HG03064 (cell line): ENCODE measurements around the gene DTYMK.
"Not testable (repeated sequence)": the region's sequence is repeated elsewhere in the genome, so short reads cannot be mapped to it uniquely, and the experiment has no call there.

Experiments used
- ATAC-seq: cut with Tn5 transposase; IDR thresholded peaks from one replicate; pipeline ENCODE4 v1.9.1; 2021; ENCODE audit warnings: low read depth; ENCODE audit not compliant: unreplicated experiment

Gene DTYMK, protein sequence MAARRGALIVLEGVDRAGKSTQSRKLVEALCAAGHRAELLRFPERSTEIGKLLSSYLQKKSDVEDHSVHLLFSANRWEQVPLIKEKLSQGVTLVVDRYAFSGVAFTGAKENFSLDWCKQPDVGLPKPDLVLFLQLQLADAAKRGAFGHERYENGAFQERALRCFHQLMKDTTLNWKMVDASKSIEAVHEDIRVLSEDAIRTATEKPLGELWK

DNA sequence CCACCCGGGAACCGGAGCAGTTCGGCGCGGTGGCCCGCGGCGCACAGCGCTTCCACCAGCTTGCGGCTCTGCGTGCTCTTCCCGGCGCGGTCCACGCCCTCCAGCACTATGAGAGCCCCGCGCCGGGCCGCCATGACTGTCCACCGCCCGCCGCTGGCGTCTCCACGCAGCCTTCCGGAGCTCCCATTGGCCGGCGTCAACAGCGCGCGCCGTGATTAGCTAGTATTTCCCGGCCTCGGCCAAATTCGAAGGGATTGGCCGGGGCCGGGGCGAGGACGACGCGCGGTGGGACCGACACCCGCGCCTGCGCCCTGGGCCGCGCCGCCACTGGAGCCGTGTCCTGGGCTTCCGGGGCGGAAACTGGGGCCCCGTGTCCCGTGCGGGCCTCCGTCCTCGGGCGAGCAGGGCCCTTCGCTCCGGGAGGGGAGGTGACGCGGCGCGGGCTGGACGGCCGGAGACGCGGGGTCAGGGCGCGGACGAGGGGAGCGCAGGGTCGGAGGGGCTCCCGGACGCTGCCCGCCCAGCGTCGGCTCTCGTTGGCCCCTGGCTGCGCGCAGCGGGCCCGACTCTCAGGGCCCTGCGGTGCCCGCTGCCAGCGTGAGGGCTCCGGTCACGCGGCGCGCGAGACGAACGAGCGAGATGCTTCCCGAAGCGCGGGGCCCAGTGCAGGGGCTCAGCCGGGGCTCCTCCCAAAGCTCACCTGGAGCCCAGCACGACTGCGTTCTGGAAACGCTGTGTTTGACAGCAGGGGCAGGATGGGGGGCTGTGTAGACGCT is at the start of gene DTYMK:
Gene DTYMK, minus strand, starts transcription at position 166 of the 776 bp plus-strand sequence. Its CDS starts 32 bp downstream, at position 134.
- peak; percentile 94 for ATAC-seq

DNA sequence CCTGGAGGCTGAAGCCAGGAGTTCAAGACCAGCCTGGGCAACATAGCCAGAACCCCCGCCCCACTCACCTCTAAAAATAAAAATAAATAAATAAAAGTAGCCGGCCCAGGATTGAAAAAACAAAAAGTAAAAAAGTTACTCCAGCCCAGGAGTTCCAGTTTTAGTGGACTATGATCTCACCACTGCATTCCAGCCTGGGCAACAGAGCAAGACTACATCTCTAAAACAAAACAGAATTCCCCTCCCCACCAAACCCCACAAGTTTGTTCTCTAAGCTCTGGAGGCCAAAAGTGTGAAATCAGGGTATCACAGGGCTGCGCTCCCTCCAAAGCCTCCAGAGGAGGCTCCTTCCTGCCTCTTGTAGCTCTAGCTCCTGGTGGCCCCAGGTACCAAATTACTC is 49.5 kb upstream of the DTYMK start:
- no peak for ATAC-seq

DNA sequence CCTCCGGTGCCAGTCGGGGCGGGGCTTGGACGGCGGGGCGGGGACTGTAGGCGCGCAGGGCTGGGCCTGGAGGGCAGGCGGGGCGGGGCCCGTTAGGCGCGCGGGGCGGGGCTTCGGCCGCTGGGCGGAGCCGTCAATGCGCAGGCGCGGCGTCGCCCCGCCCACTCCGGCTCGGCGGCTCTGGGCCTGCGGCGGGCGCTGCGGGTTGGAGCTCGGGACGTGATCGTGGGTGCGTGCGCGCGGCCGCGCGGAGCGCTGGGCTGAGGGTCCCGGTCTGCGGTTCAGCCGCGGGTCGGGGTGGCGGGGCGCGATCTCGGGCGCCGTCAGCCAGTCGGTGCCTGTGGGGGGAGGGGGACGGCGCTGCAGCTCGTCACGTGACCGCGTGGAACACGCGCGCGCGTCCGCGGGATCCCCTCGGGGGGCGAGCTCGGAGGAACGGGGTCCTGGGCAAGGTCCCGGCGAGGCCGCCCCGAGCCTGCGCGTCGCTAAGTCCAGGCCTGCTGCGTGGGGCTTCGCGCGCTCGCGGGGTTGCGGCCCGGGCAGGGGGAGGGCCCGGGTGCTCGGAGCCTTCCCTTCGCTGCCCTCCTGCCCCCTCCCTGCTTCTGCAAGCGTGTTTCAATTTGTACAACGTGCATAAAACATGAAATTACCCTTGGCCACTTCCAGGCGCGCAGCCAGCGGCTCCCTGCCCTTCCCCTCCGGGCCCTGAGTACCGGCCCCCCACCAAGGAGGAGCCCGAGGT is 48.0 kb upstream of the DTYMK start, which contains the start of gene D2HGDH:
Gene D2HGDH, plus strand, starts transcription at position 164 of the 742 bp plus-strand sequence. CDS start 595 bp downstream, outside the sequence.
- ATAC-seq, result peak; percentile 78

DNA sequence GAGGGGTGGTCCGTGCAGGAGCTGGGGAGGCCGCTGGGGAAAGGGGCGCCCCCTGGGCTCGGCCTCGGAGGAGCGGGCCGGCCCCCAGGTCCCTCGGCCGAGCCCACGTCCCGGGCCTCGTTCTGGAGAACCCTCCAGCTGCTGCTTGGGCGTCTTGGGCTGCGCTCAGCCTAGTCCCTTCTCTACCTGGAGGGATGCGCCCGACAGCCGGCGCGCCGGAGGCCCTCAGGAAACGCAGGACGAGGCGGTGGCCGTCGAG is 47.5 kb upstream of the DTYMK start:
- peak; percentile 32 for ATAC-seq

DNA sequence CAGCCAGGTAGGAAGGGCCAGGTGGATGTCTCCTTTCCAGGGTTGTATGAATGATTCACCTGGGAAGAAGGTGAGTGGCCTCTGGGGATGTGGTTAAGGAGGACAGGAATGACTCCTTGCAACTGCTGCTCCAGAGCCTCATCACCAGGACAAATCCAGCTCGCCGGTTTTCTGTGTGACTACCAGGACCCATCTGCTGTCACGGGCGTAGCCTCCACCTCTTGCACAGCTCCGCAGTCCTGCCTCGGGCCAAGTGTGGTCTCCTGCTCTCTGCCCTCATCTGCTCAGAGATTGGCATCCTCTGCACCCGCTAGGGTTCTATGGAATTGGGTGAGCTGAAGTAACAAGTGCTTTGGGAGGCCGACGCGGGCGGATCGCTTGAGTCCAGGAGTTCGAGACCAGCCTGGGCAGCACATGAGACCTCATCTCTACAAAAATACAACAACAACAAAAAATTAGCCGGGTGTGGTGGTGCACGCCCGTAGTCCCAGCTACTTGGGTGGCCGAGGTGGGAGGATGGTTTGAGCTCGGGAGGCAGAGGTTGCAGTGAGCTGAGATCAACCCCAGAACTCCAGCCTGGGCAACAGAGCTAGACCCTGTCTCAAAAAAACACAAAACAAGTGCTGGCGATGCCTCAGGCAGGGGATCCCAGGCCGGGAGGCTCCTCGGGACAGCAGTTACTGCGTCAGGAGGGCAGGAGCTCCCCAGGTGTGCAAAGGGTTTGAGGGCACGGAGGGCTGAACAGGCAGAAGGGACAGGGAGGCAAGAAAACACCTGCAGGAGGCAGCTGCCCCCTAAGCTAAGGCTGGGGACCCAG is 47.0 kb upstream of the DTYMK start:
- ATAC-seq, result no peak

DNA sequence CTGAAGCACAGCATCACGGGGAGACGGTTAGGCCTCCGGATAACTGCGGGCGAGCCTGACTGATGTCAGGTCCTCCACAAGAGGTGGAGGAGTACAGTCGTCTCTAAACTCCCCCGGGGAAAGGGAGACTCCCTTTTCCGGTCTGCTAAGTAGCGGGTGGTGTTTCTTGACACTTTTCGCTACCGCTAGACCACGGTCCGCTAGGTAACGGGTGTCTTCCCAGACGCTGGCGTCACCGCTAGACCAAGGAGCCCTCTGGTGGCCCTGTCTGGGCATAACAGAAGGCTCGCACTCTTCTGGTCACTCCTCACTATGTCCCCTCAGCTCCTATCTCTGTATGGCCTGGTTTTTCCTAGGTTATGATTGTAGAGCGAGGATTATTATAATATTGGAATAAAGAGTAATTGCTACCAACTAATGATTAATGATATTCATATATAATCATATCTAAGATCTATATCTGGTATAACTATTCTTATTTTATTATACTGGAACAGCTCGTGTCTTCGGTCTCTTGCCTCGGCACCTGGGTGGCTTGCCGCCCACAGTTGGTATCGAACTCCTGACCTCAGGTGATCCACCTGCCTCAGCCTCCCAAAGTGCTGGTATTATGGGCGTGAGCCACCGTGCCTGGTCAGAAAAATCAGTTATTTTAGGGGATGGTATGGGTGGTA is 46.0 kb upstream of the DTYMK start:
- not testable (repeated sequence) for ATAC-seq

DNA sequence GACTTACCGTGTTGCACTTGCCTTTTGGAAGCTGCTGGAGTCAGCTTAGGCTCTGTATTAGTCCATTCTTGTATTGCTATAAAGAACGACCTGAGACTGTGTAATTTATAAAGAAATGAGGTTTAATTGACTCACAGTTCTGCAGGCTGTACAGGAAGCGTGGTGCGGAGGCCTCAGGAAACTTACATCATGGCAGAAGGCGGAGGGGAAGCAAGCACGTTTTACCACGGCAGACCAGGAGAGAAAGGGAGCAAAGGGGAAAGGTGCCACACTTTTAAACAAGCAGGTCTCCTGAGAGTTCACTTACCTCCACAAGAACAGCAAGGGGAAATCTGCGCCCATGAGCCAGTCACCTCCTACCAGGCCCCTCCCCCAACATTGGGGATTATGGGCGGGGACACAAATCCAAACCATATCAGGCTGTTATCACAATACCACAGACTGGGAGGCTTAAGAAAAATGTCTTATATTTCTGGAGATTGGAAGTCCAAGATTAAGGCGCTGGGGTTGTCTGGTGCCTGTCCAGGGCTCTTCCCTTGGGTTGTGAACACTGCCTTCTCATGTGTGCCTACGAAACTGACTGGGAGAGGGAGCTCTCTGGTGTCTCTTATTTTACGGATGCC is 44.2 kb upstream of the DTYMK start:
- ATAC-seq, result no peak

DNA sequence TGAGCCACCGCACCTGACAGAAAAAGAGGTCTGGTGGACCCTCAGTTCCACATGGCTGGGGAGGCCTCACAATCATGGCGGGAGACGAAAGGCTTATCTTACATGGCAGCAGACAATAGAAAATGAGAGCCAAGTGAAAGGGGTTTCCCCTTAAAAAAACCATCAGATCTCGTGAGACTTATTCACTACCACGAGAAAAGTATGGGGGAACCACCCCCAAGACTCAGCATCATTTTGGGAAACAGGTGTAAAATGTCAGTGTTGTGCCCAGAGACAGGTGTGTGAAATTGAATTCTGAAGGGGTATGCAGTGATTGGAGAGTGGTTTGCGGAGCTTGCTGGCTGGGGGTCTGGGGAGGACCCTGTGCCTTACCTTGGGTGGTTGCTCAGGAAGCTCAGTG is 43.3 kb upstream of the DTYMK start:
- ATAC-seq, result no peak

DNA sequence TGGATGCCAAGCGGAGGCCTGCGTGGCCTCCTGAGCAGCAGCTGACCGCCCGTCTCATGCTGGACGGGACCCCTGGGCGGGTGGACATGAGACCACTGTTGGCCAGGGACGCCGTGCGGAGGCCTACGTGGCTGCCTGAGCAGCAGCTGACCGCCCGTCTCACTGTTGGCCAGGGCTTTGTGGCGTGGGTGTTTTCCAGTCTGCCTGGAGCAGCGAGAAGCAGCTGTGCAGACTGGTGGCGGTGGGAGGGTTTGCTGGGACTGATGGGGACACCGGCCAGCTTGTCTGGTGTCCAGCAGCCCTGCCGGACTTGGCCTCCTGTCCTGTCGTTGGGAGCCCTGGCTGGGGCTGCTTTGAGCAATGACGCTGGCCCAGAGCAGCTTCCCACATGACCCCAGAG is 42.0 kb upstream of the DTYMK start:
- ATAC-seq, result no peak

DNA sequence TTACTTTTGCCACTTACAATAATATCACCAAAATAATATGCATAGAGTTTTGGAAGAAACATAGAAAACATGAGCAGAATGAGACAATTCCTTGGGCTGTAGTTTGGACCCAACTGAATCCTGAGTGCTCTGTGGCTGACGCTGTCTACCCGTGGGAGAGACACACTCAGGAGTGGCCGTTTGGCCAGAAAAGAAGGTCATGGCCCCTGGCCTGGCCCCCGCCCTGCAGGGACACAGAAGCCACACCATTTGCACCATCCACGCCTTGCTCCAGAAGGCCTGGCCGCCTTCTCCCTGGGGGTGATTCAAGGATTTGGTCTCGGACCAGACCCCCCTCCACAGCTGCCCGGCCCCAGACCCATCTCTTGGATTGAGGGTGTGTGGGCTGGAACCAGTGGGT is 41.4 kb upstream of the DTYMK start:
- ATAC-seq, result no peak

DNA sequence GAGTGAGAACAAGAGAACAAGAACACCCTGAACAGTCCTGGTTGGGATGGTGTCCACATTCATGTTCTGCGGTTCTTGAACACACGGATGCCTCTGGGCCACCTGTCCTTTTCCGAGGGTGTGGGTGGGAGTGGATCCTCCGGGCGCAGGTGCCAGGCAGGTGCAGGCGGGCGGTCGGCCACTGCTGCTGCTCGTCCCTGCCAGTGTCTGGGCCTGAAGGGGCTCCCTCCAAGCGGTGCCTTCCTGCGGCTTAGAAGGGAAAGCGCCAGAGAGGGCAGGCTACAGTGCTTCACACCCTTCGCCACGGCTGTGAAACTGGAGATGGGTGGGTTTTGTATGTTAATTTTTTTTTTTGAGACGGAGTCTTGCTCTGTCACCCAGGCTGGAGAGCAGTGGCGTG is 39.8 kb upstream of the DTYMK start:
- ATAC-seq, result no peak

DNA sequence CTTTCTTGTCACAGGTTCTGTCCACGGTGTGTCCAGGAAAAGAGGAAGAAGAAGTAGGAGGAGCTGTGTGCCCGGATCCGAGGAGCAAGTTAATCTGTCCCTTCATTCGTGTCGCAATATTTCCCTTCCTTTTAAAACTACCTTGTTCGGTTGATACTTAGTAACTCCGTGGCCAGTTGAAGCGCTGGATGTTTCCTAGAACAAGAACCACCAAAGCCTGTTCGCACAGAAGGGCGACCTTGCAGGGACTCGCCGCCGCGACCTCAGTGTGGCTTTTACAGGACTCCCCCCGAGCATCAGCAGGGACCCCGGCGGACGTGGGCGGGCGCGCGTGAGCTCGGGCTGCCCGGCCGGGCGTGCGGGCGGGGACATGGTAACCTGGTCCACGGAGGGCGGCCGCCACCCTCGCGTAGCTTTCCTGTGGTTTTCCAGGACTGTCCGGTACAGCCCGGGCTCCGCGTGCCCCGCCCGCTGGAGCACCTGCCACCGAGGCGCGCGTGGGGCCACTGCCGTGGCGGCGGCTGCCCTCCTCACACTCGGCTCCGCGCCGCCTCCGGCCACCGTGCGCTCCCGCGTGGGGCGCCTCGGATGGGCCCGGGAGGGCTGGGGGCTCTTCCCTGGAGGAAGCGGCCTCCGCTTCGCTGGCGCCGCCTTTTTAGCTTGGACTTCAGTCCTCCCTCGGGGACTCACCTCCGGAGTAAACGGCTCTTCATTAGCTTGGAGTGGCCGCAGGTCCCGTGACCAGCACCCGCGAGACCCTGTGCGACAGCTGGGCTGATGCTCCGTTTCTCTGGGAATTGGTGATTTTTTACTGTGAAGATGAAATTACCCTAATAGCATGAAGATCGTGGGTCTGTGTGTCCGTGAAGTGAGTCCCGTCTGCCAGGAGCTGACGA is 38.6 kb upstream of the DTYMK start:
- ATAC-seq, result no peak

DNA sequence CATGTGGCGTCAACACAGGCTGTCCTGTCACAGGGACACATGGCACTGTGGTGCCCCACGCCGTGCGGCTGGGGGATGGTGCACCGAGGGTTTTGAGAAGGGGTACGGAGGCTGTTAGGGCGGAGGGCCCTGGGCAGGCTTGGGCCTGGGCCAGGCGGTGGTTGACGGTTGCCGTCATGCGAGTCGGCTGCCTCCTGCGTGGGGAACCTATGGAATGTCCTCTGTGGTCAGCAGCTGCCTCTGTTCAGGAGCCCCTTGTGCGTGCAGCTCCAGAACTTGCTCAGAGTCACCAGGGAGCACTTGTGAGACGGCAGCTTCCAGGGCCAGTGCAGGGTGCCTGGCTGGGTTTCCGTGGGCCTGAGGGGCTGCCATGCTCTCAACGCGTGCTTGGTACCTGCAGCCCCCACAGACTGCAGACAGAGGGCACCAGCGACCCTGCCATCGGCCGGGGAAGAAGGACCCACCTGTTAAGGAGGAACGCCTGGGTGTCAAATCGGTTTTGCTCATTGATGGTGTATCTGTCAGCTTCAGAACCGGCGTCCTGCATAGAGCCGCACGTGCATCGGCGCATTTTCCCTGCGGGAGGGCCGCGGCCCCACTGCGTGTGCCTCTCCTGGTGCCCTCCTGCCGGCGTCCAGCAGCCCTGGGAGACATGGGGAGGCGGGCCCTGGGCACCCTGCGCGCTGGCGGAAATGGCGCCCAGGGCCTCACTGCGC is 37.8 kb upstream of the DTYMK start:
- ATAC-seq, result no peak

DNA sequence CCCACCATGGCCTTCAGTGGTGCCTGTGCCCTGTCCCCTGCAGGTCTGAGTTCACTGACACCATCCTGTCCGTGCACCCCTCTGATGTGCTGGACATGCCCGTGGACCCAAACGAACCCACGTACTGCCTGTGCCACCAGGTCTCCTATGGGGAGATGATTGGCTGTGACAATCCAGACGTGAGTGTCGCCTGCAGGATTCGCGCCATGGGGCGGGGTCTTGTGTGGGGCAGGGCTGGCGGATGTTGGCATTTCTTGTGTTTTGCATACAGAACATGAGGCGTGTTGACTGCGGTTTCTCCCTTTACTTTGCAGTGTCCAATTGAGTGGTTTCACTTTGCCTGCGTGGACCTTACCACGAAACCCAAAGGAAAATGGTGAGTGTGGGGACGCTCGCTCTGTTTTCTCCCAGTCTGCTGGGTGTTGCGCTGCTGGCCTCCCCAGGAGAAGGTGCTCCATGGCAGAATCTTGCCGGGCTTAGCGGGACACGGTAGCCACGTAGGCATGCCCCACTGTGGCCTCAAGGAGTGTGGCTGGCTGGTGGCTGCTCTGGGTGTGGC is 36.4 kb upstream of the DTYMK start:
- ATAC-seq, result no peak

DNA sequence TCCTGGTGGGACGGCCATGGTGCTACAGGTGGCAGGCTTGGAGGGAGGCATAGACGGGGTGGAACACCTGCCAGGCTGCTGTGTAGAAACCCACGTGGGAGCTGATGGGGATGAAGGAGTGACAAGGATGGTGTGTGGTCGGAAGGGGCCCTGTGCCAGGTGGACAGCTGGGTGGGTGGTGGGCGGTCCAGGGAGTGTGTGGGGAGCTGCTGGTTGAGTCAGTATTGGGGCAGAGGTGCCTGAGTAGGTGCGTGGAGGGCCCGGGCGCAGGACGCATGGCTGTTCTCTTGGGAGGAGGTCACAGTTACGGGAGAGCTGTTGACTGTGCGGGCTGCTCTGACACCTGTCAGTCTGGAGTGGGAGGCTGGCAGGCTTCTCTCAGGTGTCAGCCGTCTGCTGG is 35.2 kb upstream of the DTYMK start:
- no peak for ATAC-seq

DNA sequence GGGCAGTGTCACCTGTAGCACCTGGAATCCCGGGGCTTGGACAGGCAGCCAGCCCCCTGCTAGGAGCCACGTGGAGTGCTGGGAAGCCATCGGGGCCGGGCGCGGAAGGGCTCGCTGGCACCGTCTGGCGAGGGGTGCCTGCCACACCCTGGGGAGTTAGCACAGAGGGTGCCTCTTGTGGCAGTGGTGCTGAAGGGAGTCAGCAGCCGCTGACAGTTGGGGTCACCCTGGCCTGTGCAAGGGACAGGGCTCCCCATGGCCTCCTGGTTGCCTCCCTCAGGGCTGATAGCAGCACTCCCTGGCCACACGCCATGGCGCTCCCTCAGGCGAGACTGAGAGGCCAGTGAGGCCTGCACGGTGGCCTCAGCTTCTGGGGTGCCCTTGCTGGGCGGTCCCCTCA is 33.9 kb upstream of the DTYMK start:
- ATAC-seq, result no peak

DNA sequence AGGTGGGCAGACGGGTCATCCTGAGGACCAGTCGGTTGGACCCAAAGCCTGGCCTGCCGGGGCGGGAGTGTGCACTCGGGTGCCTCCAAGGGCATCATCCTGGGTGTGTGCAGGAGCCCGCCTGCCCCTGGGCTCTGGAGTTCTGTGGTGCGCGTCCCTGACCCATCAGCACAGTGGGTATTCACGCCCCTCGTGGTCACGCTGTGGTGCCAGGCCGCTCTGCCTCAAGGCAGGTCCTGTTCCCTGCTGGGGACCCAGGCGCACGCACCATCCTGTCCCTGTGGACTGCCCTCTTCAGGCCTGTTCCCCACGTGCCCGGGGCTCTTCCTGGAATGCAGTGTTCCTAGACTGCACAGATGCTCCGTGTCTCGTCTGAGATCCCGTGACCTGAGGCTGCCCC is 33.5 kb upstream of the DTYMK start:
- no peak for ATAC-seq

DNA sequence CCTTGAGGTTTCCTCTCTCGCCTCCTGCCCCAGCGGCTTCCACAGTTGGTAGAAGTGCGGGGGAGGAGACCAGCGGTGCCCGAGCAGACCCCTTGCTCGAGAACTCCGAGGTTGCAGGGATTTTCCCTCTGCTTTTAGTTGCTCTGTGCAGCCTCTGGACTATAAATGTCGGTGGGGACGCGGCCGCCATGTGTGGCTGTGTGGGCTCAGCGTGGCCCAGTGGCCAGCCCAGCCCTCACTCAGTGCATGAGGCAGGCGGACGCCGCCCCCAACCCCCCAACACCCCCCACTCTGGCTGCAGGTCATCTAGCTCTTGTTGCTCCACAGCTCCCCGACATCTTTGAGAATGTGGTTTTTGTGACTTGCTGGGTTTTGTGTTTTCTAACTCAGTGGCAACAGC is 32.5 kb upstream of the DTYMK start:
- no peak for ATAC-seq
